Femur (tissue), 1 donor: ENCODE results near the gene ARMC3.

Experiments used
- DNase-seq: peaks from one replicate; pipeline ENCODE4 v3.0.0-alpha.2; 2017

The ARMC3 gene

DNA sequence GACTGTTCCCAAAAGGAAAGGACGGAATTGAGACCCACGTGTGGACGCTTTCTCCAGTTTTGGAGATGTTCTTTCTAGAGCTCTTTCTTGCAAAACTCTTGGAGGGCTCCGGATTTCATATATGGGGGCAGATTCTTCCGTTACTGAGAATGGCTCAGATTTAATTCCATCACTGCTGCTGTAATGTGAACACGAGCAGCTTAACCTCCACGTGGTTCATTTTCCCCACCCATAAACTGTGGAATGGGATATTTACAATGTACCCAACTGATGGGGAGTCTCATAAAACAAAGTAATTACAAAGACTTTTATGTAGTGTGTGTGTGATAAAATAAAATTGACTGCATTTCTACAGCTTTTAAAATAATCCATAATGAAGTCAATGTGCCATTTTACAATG is 152.4 kb downstream of the ARMC3 start:
- DNase-seq = no peak

DNA sequence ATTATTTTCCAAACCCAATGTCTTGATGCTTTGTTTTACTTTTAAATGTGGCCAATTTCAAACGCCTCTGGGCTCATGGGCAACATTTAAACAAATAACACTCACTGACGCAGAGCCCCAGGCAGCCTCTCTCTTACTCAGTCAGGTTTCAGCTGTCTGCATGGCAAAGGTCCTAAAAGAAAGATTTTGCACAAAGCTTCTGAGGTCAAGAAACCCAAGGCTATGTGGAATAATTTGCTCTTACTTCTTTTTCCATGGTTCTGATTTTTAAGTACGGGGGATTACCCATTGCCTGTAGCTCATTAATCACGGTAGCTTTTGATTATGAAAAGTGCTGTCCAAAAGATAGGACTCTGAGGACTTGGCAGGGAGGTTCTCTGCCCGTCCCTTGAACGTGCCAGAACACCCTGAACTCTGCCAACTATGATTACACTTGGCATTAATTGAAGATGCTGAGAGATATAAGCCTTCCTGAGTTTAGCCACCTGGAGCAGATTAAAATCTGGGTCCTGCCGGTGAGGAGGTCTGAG is 153.4 kb downstream of the ARMC3 start:
- DNase-seq = no peak

DNA sequence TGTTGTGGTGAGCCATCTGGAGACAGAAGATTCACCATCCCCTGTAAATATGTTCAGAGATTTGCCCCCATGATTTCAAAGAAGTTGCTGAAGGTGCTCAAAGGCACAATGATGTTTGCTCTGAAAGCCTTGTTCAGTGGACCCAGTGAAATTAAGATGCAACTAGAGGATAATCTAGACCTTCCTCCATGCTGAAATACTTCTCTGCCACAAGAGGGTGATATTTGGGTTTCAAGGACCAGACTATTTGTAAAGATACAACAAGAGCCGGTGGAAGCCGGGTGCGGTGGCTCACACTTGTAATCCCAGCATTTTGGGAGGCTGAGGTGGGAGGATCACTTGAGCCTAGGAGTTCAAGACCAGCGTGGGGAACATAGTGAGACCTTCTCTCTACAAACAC is 154.0 kb downstream of the ARMC3 start:
- DNase-seq = no peak
